A549 (cell line): ENCODE data around the gene OPHN1. TPM values are rescaled to one million over a fixed set of nuclear protein-coding genes. Genes with fewer than 3 reads are reported as not detected.
"Not testable (repeated sequence)": the region's sequence is repeated elsewhere in the genome, so short reads cannot be mapped to it uniquely, and the experiment has no call there.

Experiments used
- ATAC-seq, 2 experiments: fragments of 200-7000 bp in 1 of 2; fragments of >200 bp in 1 of 2; cut with Nextera tagmentation in 1 of 2; cut with Tn5 transposase in 1 of 2; 3 replicates each; pipeline versions ENCODE4 v1.8.0 to v1.9.1; 2018 to 2020; ENCODE audit warnings: mild to moderate bottlenecking in 1 of 2, moderate library complexity in 1 of 2
- CTCF ChIA-PET: fragments of 300-600 bp; sonication (Branson Sonifier 250); formaldehyde crosslinking; extraction: SDS; loops from one replicate; lab custom pipeline; 2021; ENCODE audit warnings: antibody characterized with exemption, inconsistent platforms; lab: Yijun Ruan, JAX
- POLR2A ChIA-PET: fragments of 350-600 bp; formaldehyde crosslinking; extraction: SDS; loops from one replicate; lab custom pipeline; 2021; ENCODE audit warnings: antibody characterized with exemption, inconsistent platforms; lab: Yijun Ruan, JAX
- DNase-seq, 2 experiments: peaks; one replicate each; pipeline versions ENCODE4 v3.0.0 to v3.0.0-alpha.2; 2011 to 2016; ENCODE audit warnings: low read depth in 1 of 2, low spot score in 1 of 2
- FAIRE-seq: peaks from 2 replicates; lab custom pipeline; 2011; peaks lifted over from hg19 to GRCh38; lab: Jason Lieb, UNC
- H3K27ac ChIP-seq, 2 experiments: fragments of >200 bp; sonication (Bioruptor Twin); formaldehyde crosslinking; 3 replicates each; pipeline ENCODE4 v1.5.1; 2016 to 2017
- H3K4me1 ChIP-seq: fragments of >200 bp; sonication (Bioruptor Twin); formaldehyde crosslinking; 3 replicates; pipeline ENCODE4 v1.6.1; 2016
- H3K4me2 ChIP-seq: fragments of >200 bp; sonication (Bioruptor Twin); formaldehyde crosslinking; 3 replicates; pipeline ENCODE4 v1.6.1; 2016
- H3K4me3 ChIP-seq: fragments of >200 bp; sonication (Bioruptor Twin); formaldehyde crosslinking; 3 replicates; pipeline ENCODE4 v1.5.1; 2016
- H3K9me3 ChIP-seq: fragments of >200 bp; sonication (Bioruptor Twin); formaldehyde crosslinking; 3 replicates; pipeline ENCODE4 v1.6.1; 2016
- BHLHE40 ChIP-seq: IDR thresholded peaks from 2 replicates; pipeline ENCODE4 v1.6.1; 2012; ENCODE audit warnings: low read depth, low read length, inconsistent platforms
- CBX8 ChIP-seq: fragments of 200-600 bp; sonication (generic); IDR thresholded peaks from 2 replicates; pipeline ENCODE4 v1.6.1; 2016
- CHD2 ChIP-seq: fragments of 150-350 bp; IDR thresholded peaks from 2 replicates; pipeline ENCODE4 v1.6.1; 2014; ENCODE audit warnings: low read length; ENCODE audit not compliant: partially characterized antibody
- EHF ChIP-seq: fragments of 250-450 bp; sonication (Bioruptor Pico); IDR thresholded peaks from 2 replicates; pipeline ENCODE4 v1.5.0; 2020; ENCODE audit warnings: mild to moderate bottlenecking
- ESRRA ChIP-seq: fragments of 150-350 bp; IDR thresholded peaks from 2 replicates; pipeline ENCODE4 v1.6.1; 2014; ENCODE audit warnings: mild to moderate bottlenecking, low read length, borderline replicate concordance
- FOSB ChIP-seq: fragments of 250-450 bp; sonication (Bioruptor Pico); IDR thresholded peaks from 2 replicates; pipeline ENCODE4 v1.5.0; 2020; ENCODE audit warnings: mild to moderate bottlenecking, moderate library complexity
- GATA3 ChIP-seq: IDR thresholded peaks from 2 replicates; pipeline ENCODE4 v1.6.1; 2012; ENCODE audit warnings: borderline replicate concordance
- HEYL ChIP-seq: fragments of 250-450 bp; sonication (Bioruptor Pico); IDR thresholded peaks from 2 replicates; pipeline ENCODE4 v1.8.0; 2021; ENCODE audit warnings: mild to moderate bottlenecking, moderate library complexity
- HOXB13 ChIP-seq: fragments of 250-450 bp; sonication (Bioruptor Pico); IDR thresholded peaks from 2 replicates; pipeline ENCODE4 v1.5.0; 2020; ENCODE audit warnings: low read depth, mild to moderate bottlenecking, moderate library complexity
- HOXB5 ChIP-seq: fragments of 250-450 bp; sonication (Bioruptor Pico); IDR thresholded peaks from 2 replicates; pipeline ENCODE4 v1.5.0; 2020; ENCODE audit warnings: mild to moderate bottlenecking, moderate library complexity
- KDM5A ChIP-seq: fragments of 200-600 bp; sonication (generic); IDR thresholded peaks from 2 replicates; pipeline ENCODE4 v1.6.1; 2016; ENCODE audit warnings: antibody characterized with exemption, mild to moderate bottlenecking
- MAZ ChIP-seq: fragments of 150-350 bp; IDR thresholded peaks from 2 replicates; pipeline ENCODE4 v1.6.1; 2014; ENCODE audit warnings: antibody characterized with exemption, low read depth, low read length, borderline replicate concordance
- POLR2A ChIP-seq: IDR thresholded peaks from 2 replicates; pipeline ENCODE4 v1.6.1; 2012; ENCODE audit warnings: mild to moderate bottlenecking, low read length
- POLR2AphosphoS2 ChIP-seq: conservative IDR thresholded peaks from 2 replicates; pipeline ENCODE4 v1.6.1; 2012; ENCODE audit warnings: low read length, improper control_type of control experiment, inconsistent platforms
- SREBF2 ChIP-seq: fragments of 450-650 bp; IDR thresholded peaks from 2 replicates; pipeline ENCODE4 v1.6.1; 2014; ENCODE audit warnings: mild to moderate bottlenecking, moderate library complexity
- ZC3H11A ChIP-seq: fragments of 450-650 bp; IDR thresholded peaks from 2 replicates; pipeline ENCODE4 v1.6.1; 2014; ENCODE audit warnings: antibody characterized with exemption, mild to moderate bottlenecking
- ZNF302 ChIP-seq: fragments of 250-450 bp; sonication (Bioruptor Pico); IDR thresholded peaks from 2 replicates; pipeline ENCODE4 v1.9.0; 2021; ENCODE audit warnings: inconsistent platforms, mild to moderate bottlenecking, moderate library complexity
- ZSCAN20 ChIP-seq: fragments of 250-450 bp; sonication (Bioruptor Pico); IDR thresholded peaks from 2 replicates; pipeline ENCODE4 v1.8.0; 2022; ENCODE audit warnings: mild to moderate bottlenecking, moderate library complexity
- WGBS: methylation state at CpG from one replicate; pipeline ENCODE4 v1.1.6; 2017; ENCODE audit errors: missing lambda C conversion rate; 5-methylcytosine and 5-hydroxymethylcytosine counted together
- polyA plus RNA-seq, 4 experiments: library from polyadenylated mRNA; depleted of rRNA in 3 of 4; stranded (reverse); fragments of >200 nt; fragmentation: RNase III in 1 of 4; extraction: RNeasy Plus Mini Kit Qiagen cat#74134 plus additional on column Dnase treatment in 1 of 4; gene quantifications; 2 replicates in 3 of 4; 3 replicates in 1 of 4; pipeline ENCODE4 v1.2.3, GENCODE V29; 2011 to 2017
- TF ChIP-seq, protein P1 (sequence below): fragments of 200-600 bp; sonication (generic); IDR thresholded peaks from 2 replicates; pipeline ENCODE4 v1.6.1; 2016; ENCODE audit warnings: antibody characterized with exemption, mild to moderate bottlenecking, moderate library complexity
- TF ChIP-seq, protein P2 (sequence below): IDR thresholded peaks from 2 replicates; pipeline ENCODE4 v1.6.1; 2012
- TF ChIP-seq, protein P3 (sequence below): IDR thresholded peaks from 2 replicates; pipeline ENCODE4 v1.6.1; 2012
- TF ChIP-seq, protein P4 (sequence below): fragments of 250-450 bp; sonication (Bioruptor Pico); IDR thresholded peaks from 2 replicates; pipeline ENCODE4 v1.5.0; 2021; ENCODE audit warnings: mild to moderate bottlenecking, moderate library complexity, borderline replicate concordance

OPHN1 gene
- polyA plus RNA-seq, 2 of the 4 experiments (the other 2 are of a cell fraction), result 2.0 to 5.7 TPM

DNA sequence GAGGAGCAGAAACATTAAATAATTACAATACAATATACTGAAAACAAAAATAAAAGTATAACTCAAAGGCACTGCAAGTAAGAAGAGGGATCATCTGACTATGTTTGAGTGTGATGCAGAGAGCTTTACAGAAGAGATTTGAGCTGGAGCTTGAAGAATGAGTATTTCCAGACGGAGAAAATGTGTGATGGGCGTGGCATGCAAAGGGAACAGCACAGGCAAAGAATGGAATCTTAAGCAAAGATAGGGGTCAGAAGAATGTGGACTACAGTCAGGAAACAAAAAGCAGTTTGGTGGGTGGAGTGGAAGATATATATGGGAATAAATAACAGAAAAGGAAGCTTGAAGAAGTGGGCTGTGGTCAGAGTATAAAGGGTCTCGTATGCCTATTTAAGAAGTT, 45.5 kb downstream of the OPHN1 start (continued):
- TF ChIP-seq, protein P1, sequence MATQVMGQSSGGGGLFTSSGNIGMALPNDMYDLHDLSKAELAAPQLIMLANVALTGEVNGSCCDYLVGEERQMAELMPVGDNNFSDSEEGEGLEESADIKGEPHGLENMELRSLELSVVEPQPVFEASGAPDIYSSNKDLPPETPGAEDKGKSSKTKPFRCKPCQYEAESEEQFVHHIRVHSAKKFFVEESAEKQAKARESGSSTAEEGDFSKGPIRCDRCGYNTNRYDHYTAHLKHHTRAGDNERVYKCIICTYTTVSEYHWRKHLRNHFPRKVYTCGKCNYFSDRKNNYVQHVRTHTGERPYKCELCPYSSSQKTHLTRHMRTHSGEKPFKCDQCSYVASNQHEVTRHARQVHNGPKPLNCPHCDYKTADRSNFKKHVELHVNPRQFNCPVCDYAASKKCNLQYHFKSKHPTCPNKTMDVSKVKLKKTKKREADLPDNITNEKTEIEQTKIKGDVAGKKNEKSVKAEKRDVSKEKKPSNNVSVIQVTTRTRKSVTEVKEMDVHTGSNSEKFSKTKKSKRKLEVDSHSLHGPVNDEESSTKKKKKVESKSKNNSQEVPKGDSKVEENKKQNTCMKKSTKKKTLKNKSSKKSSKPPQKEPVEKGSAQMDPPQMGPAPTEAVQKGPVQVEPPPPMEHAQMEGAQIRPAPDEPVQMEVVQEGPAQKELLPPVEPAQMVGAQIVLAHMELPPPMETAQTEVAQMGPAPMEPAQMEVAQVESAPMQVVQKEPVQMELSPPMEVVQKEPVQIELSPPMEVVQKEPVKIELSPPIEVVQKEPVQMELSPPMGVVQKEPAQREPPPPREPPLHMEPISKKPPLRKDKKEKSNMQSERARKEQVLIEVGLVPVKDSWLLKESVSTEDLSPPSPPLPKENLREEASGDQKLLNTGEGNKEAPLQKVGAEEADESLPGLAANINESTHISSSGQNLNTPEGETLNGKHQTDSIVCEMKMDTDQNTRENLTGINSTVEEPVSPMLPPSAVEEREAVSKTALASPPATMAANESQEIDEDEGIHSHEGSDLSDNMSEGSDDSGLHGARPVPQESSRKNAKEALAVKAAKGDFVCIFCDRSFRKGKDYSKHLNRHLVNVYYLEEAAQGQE, result no peak
- TF ChIP-seq KDM5A (no peak), HEYL (CRISPR knock-in tag) (no peak), ZC3H11A (no peak)

DNA sequence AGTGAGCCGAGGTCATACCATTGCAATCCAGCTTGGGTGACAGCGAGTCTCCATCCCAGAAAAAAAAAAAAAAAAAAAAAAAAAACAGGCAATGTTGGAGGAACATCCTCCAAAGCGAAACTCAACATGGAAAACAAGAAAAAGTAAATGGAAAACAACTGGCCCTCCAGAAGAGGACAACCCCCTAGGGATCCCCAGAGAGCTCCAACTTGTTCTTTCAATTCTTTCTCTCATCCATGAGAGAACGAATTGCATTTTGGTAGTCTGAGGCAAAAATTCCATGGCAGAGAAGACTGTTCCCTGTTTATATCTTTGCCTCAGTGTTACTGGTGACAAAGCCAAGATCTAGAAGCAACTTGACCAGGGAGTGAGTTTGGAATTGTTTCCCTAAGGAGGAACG, 49.8 kb downstream of the OPHN1 start:
- CTCF ChIA-PET, result no interaction called here
- Histone ChIP-seq H3K27ac (no peak overlapping the region), H3K4me2 (no peak overlapping the region), H3K4me1 (no peaks in the 10 kb centered on the region), H3K4me3 (no peak overlapping the region), H3K9me3 (no peaks in the 10 kb centered on the region)
- no peak for TF ChIP-seq MAZ
- no peak for TF ChIP-seq POLR2AphosphoS2
- TF ChIP-seq, protein P1, result no peak
- no peak for TF ChIP-seq GATA3
- no peak for TF ChIP-seq HOXB13
- POLR2A ChIA-PET, result no interaction called here
- ATAC-seq, result no peak
- 66% methylated on average over 3 of the region's 5 CpGs for WGBS
- no peak for DNase-seq
- no peak for FAIRE-seq

DNA sequence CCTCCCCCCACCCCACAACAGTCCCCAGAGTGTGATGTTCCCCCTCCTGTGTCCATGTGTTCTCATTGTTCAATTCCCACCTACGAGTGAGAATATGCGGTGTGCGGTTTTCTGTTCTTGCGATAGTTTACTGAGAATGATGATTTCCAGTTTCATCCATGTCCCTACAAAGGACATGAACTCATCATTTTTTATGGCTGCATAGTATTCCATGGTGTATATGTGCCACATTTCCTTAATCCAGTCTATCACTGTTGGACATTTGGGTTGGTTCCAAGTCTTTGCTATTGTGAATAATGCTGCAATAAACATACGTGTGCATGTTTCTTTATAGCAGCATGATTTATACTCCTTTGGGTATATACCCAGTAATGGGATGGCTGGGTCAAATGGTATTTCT, 55.7 kb downstream of the OPHN1 start:
- FAIRE-seq, POLR2A ChIA-PET, ATAC-seq, DNase-seq, H3K9me3 ChIP-seq, H3K4me3 ChIP-seq, H3K4me1 ChIP-seq, H3K4me2 ChIP-seq, H3K27ac ChIP-seq, CTCF ChIA-PET: not testable (repeated sequence)
- WGBS, result 93% methylated on average over 5 of the region's 5 CpGs

DNA sequence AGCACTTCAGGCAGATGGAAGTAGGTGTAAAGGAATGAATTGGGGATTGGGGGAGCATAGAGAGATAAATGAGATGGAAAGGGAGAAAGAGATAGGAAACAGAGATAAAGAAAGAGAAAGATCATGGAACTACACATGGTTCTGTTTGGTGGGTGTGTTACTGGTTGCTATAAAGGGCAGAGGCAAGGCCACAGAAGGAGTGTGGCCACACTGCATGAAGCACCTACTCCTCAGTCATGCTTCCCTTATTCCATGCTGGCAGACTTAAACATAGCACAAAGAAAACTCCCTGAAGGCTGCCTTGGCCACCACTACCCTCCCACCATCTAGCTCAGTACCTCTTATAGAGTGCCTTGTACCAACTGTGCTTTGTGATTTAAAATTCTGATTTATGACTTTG, 56.9 kb downstream of the OPHN1 start:
- DNase-seq (no peak), ATAC-seq (no peak), FAIRE-seq (no peak)
- ChIA-PET POLR2A (no interaction called here), CTCF (no interaction called here)
- no peaks in the 10 kb centered on the region for H3K4me1 ChIP-seq
- H3K27ac ChIP-seq, result no peak overlapping the region
- no peak overlapping the region for H3K4me2 ChIP-seq
- H3K9me3 ChIP-seq, result no peaks in the 10 kb centered on the region
- no peak overlapping the region for H3K4me3 ChIP-seq
- TF ChIP-seq CHD2 (no peak), ZNF302 (CRISPR knock-in tag) (no peak), CBX8 (no peak), SREBF2 (no peak), POLR2A (no peak), ZSCAN20 (CRISPR knock-in tag) (no peak), FOSB (CRISPR knock-in tag) (no peak), HOXB5 (CRISPR knock-in tag) (no peak), EHF (CRISPR knock-in tag) (no peak), BHLHE40 (no peak), ESRRA (no peak)
- TF ChIP-seq, protein P2, sequence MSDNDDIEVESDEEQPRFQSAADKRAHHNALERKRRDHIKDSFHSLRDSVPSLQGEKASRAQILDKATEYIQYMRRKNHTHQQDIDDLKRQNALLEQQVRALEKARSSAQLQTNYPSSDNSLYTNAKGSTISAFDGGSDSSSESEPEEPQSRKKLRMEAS, result no peak
- TF ChIP-seq, protein P3, sequence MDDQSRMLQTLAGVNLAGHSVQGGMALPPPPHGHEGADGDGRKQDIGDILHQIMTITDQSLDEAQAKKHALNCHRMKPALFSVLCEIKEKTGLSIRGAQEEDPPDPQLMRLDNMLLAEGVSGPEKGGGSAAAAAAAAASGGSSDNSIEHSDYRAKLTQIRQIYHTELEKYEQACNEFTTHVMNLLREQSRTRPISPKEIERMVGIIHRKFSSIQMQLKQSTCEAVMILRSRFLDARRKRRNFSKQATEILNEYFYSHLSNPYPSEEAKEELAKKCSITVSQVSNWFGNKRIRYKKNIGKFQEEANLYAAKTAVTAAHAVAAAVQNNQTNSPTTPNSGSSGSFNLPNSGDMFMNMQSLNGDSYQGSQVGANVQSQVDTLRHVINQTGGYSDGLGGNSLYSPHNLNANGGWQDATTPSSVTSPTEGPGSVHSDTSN, result no peak
- TF ChIP-seq, protein P4, sequence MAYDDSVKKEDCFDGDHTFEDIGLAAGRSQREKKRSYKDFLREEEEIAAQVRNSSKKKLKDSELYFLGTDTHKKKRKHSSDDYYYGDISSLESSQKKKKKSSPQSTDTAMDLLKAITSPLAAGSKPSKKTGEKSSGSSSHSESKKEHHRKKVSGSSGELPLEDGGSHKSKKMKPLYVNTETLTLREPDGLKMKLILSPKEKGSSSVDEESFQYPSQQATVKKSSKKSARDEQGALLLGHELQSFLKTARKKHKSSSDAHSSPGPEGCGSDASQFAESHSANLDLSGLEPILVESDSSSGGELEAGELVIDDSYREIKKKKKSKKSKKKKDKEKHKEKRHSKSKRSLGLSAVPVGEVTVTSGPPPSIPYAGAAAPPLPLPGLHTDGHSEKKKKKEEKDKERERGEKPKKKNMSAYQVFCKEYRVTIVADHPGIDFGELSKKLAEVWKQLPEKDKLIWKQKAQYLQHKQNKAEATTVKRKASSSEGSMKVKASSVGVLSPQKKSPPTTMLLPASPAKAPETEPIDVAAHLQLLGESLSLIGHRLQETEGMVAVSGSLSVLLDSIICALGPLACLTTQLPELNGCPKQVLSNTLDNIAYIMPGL (CRISPR knock-in tag), result no peak
